NCI-H345 treated with DMSO at 0.1 percent for 48 hours (cell line): ENCODE measurements around the gene VASH2.

Experiments
- DNase-seq: peaks from one replicate; lab custom pipeline; 2025; ENCODE audit not compliant: unreplicated experiment; lab: John Stamatoyannopoulos, UW

Gene VASH2

GRCh38 chr1:212928323-212929291 lies 21.7 kb upstream of the VASH2 start:
- no peak for DNase-seq

DNA sequence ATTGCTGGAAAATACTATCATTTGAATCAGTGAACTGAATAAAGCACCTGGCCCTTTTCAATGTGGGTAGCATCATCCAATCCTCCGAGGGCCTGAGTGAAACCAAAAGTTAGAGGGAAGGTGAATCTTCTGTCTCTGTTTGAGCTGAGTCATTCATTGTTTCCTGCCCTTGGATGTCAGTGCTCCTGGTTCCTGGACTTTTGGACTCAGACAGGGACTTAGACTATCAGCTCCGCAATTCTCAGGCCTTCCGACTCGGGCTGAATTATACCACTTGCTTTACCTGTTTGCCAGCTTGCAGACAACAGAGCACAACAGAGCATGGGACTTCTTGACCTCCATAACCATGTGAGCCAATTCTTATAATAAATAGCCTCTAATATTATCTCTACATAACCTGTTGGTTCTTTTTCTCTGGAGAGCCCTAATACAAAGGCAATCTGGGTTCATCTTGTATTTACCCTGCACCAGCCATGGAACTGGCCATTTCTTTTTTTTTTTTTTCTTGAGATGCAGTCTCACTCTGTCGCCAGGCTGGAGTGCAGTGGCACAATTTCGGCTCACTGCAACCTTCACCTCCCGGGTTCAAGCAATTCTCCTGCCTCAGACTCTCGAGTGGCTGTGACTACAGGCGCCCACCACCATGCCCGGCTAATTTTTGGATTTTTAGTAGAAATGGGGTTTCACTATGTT lies 19.2 kb upstream of the VASH2 start:
- no peak for DNase-seq

- no peak for DNase-seq
These were observed 16.4 kb upstream of the VASH2 start for GRCh38 chr1:212933815-212934471.

DNA sequence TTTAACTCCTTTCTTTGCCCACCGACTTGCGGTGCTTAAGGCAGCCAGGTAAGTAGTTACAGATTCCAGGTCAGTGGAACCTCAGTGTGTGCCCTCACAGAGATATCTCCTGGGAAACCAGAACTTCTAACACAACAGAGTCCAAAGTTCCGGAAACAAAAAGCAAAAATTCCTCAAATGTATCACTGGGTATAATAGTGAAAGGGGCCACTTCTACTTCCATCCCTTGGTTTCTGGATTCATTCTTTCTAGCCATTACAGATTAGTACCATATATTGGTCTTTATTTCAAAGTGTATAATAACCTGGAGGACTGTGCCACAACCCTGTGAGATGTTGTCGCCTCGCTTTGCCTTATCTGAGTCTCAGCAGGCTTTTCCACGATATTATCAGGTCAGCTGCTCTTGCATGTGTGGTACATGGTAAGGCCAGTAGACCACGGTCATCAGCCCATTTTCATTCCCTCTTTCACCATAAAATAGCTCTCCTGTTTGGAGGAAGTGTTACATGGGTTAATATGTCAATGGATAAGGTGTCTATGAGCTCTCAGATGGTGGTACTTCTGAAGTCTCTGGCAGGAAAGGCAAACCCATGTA lies 14.9 kb upstream of the VASH2 start:
- DNase-seq = no peak

DNA sequence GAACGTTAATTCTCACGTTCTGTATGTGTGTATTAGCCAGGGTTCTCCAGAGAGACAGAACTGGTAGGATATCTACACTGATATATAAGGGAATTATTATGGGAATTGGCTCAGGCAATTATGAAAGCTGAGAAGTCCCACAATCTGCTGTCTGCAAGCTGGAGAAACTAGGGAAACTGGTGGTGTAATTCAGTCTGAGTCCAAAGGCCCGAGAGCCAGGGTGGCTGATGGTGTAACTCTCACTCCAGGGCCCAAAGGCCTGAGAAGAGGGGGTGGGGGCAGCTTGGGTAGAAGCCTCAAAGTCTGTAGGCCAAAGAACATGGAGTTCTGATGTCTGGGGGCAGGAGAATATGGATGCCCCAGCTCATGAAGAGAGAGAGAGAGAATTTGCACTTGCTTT lies 13.3 kb upstream of the VASH2 start:
- no peak for DNase-seq

GRCh38 chr1:212938846-212939245 lies 11.5 kb upstream of the VASH2 start:
- DNase-seq = no peak

- DNase-seq = no peak
These were observed 8.9 kb upstream of the VASH2 start for GRCh38 chr1:212941452-212941851.

- DNase-seq = no peak
These were observed 7.5 kb upstream of the VASH2 start for GRCh38 chr1:212942679-212943392.

DNA sequence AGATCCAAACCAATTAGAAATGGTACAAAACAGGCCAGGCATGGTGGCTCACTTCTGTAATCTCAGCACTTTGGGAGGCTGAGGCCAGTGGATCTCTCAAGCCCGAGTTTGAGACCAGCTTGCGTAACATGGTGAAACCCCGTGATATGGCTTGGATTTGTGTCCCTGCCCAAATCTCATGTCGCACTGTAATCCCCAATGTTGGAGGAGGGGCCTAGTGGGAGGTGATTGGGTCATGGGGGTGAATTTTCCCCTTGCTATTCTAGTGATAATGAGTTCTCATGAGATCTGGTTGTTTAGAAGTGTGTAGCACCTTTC lies 7.0 kb upstream of the VASH2 start:
- DNase-seq = no peak

DNA sequence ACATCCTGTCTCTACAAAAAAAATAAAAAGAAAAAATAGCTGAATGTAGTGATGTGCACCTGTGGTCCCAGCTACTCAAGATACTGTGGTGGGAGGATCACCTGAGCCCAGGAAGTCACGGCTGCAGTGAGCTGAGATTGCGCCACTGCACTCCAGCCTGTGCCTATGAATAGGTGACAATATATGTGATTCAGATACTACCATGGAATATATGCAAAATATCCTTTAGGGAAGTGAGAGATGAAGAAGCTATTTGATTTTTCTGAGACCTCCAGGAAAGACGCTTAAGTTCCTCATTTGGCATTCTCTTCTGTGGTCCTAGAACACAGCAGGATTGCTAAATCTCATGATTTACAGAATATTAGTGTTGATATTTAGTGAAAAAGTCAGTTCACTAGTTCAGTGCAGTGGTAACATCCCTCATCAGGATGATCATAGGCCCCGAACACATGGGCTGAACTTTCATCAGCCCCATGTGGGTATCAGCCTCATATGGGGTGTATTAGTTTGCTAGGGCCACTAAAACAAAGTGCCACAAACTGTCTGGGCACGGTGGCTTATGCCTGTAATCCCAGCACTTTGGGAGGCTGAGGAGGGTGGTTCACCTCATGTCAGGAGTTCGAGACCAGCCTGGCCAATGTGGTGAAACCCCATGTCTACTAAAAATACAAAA lies 6.0 kb upstream of the VASH2 start:
- no peak for DNase-seq

GRCh38 chr1:212945056-212945455 lies 5.3 kb upstream of the VASH2 start:
- no peak for DNase-seq

DNA sequence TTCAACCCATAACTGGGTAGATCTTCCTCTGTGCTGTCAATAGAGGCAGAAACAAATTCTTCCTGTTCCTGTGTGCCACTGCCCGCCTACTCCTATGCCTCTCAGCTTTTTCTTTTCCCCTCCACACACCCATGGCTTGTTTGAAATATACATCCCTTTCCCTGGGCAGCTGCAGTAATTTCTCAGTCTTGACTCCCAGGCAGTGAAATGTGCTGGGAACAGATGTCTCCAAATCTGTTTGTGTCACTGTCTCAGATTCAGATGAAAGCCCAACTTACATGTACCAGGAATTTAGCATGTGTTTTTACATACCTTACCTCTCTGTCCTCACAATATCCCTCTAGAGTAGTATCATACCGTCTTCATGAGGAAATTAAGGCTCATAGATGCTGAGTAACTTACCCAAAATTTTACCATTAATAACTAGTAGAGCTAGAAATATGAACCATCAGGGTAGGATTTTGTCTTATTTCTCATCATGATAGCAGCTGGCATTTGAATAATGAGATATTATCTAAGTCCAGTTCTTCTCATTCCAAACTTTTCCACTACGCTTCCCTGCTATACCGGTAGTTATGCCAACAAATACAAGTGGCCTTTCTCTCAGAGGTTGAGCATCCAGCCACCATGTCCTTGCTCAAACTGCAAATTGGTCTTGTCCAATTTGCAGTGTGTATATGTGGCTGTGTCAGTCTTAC lies 4.7 kb upstream of the VASH2 start:
- no peak for DNase-seq

- DNase-seq = no peak
These were observed 3.5 kb upstream of the VASH2 start for GRCh38 chr1:212946872-212947271.

- no peak for DNase-seq
These were observed 570 bp upstream of the VASH2 start for GRCh38 chr1:212949771-212950170.

DNA sequence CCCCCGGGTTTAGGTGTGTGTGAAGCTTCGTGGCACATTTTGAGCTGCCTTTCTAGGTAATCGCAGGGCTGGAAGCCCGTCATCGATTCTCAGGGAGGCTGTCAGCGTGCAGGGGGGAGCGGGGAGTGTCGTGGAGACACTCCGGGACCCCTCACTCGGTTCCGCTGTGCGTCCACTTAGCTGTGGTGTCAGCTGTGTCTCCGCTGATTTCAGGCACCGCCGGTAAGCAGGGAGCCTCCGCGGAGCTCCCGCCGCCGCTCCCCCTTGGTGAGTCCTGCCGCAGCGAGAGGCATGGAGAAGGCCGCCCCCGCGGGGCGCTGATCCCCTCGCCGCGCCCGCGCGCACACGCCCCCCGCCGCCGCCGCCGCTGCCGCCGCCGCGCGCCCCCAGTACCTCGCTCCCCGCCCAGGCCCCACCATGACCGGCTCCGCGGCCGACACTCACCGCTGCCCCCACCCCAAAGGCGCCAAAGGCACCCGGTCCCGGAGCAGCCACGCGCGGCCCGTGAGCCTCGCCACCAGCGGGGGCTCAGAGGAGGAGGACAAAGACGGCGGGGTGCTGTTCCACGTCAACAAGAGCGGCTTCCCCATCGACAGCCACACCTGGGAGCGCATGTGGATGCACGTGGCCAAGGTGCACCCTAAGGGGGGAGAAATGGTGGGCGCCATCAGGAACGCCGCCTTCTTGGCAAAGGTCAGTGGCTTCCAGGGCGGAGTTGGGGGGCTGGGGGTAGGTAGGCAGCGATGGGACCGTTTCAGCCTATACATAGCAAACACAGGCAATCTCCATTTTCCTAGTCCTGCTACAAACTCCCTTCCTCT lies 995 bp downstream of the VASH2 start:
- DNase-seq = no peak

GRCh38 chr1:212951947-212952640 lies 1.8 kb downstream of the VASH2 start:
- no peak for DNase-seq

DNA sequence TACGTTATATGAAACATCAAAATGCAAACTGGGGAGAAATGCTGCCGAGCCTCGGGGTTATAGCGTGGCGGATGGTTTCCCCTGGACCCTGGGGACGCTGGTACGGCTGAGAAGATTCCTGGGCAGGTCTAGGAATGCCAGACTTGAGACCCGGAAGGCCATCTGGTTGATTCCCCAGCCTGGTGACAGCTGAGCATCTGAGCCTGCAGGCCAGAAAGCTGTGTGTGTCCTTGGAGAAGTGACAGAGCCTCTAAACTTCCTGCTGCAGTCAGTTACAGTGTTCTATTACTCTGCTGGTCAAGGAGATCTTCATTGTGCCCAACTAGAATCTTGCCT lies 2.3 kb downstream of the VASH2 start:
- no peak for DNase-seq

- no peak for DNase-seq
These were observed 3.0 kb downstream of the VASH2 start for GRCh38 chr1:212953321-212953720.
